MCF 10A (cell line): Measurements from ENCODE around the gene KRTAP10-9. TPM values are rescaled to one million over a fixed set of nuclear protein-coding genes. Genes with fewer than 3 reads are reported as not detected.

Experiments
- BruUV-seq: library from RNA; stranded (reverse); fragments of 400-500 nt; replicated peaks from 2 replicates; lab custom pipeline; 2021; lab: Mats Ljungman, UMichigan
- CTCF ChIA-PET: fragments of 300-600 bp; sonication (Branson Sonifier 250); formaldehyde crosslinking; extraction: SDS; loops from one replicate; lab custom pipeline; 2021; ENCODE audit warnings: antibody characterized with exemption, inconsistent platforms; lab: Yijun Ruan, JAX
- POLR2A ChIA-PET: fragments of 300-600, 350-650 bp; sonication (Branson Sonifier 250); formaldehyde crosslinking; extraction: SDS; loops from one replicate; lab custom pipeline; 2020; ENCODE audit warnings: antibody characterized with exemption, inconsistent platforms; lab: Yijun Ruan, JAX
- DNase-seq: peaks from one replicate; pipeline ENCODE4 v3.0.0-alpha.2; 2018; ENCODE audit not compliant: unreplicated experiment
- H3K27ac Mint-ChIP-seq: one replicate; pipeline ENCODE4 v1.8.0; 2022; ENCODE audit warnings: mild to moderate bottlenecking, low read depth, mixed read lengths; ENCODE audit not compliant: unreplicated experiment
- H3K27me3 Mint-ChIP-seq: one replicate; pipeline ENCODE4 v1.8.0; 2022; ENCODE audit warnings: mixed read lengths; ENCODE audit not compliant: insufficient read depth, unreplicated experiment
- H3K36me3 Mint-ChIP-seq: one replicate; pipeline ENCODE4 v1.8.0; 2022; ENCODE audit warnings: mild to moderate bottlenecking, moderate library complexity, mixed read lengths; ENCODE audit not compliant: insufficient read depth, unreplicated experiment
- H3K4me1 Mint-ChIP-seq: one replicate; pipeline ENCODE4 v1.8.0; 2022; ENCODE audit warnings: mixed read lengths; ENCODE audit not compliant: insufficient read depth, unreplicated experiment
- H3K4me3 Mint-ChIP-seq: one replicate; pipeline ENCODE4 v1.8.0; 2022; ENCODE audit warnings: mild to moderate bottlenecking, moderate library complexity, mixed read lengths; ENCODE audit not compliant: unreplicated experiment
- H3K9me3 Mint-ChIP-seq: one replicate; pipeline ENCODE4 v1.8.0; 2022; ENCODE audit warnings: mixed read lengths; ENCODE audit not compliant: unreplicated experiment
- intact Hi-C: fragments of 100-400 bp; cut with micrococcal nuclease; formaldehyde crosslinking; loops from 2 replicates; pipeline ENCODE4 v1.14.1; 2022
- total RNA-seq: library from RNA; stranded (reverse); gene quantifications from 2 replicates; pipeline ENCODE4 v1.2.3, GENCODE V29; 2022
- TF ChIP-seq, protein P1 (sequence below): fragments of 200-600 bp; IDR thresholded peaks from one replicate; pipeline ENCODE4 v1.8.0; 2022; ENCODE audit warnings: antibody characterized with exemption, mild to moderate bottlenecking; ENCODE audit not compliant: unreplicated experiment

KRTAP10-9 gene
- total RNA-seq, 1 experiment from 2014 or later, result not detected

- TF ChIP-seq, protein P1, sequence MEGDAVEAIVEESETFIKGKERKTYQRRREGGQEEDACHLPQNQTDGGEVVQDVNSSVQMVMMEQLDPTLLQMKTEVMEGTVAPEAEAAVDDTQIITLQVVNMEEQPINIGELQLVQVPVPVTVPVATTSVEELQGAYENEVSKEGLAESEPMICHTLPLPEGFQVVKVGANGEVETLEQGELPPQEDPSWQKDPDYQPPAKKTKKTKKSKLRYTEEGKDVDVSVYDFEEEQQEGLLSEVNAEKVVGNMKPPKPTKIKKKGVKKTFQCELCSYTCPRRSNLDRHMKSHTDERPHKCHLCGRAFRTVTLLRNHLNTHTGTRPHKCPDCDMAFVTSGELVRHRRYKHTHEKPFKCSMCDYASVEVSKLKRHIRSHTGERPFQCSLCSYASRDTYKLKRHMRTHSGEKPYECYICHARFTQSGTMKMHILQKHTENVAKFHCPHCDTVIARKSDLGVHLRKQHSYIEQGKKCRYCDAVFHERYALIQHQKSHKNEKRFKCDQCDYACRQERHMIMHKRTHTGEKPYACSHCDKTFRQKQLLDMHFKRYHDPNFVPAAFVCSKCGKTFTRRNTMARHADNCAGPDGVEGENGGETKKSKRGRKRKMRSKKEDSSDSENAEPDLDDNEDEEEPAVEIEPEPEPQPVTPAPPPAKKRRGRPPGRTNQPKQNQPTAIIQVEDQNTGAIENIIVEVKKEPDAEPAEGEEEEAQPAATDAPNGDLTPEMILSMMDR, result no peak
- Mint-ChIP-seq H3K4me3 (no peak overlapping the region), H3K27ac (no peak overlapping the region), H3K9me3 (peaks cover 14% of the 10 kb centered on the region), H3K36me3 (peaks cover 5% of the 10 kb centered on the region), H3K4me1 (peaks cover 6% of the 10 kb centered on the region), H3K27me3 (peaks cover 65% of the 10 kb centered on the region)
- POLR2A ChIA-PET, result no interaction called here
- intact Hi-C loops, result no loop called here
- CTCF ChIA-PET, result no interaction called here
- no peak for DNase-seq
- no TSS peak for BruUV-seq
These were observed 24.4 kb upstream of the KRTAP10-9 start for GRCh38 chr21:44602463-44602850.

- Mint-ChIP-seq H3K27me3 (peaks cover 65% of the 10 kb centered on the region), H3K27ac (no peak overlapping the region), H3K4me1 (no peaks in the 10 kb centered on the region), H3K4me3 (no peak overlapping the region), H3K9me3 (peaks cover 7% of the 10 kb centered on the region), H3K36me3 (peaks cover 5% of the 10 kb centered on the region)
- no TSS peak for BruUV-seq
- DNase-seq, result no peak
- CTCF ChIA-PET, result no interaction called here
- TF ChIP-seq, protein P1, result no peak
- POLR2A ChIA-PET, result no interaction called here
- intact Hi-C loops, result no loop called here
These were observed 23.6 kb upstream of the KRTAP10-9 start for GRCh38 chr21:44603109-44603875.

GRCh38 chr21:44603911-44604310 is 23.0 kb upstream of the KRTAP10-9 start:
- peaks cover 5% of the 10 kb centered on the region for H3K9me3 Mint-ChIP-seq
- DNase-seq, result no peak
- intact Hi-C loops, result no loop called here
- H3K27me3 Mint-ChIP-seq, result peaks cover 66% of the 10 kb centered on the region
- H3K27ac Mint-ChIP-seq, result no peak overlapping the region
- ChIA-PET POLR2A (no interaction called here), CTCF (no interaction called here)
- TF ChIP-seq, protein P1, result no peak
- BruUV-seq, result no TSS peak
- H3K4me3 Mint-ChIP-seq, result no peak overlapping the region
- peaks cover 5% of the 10 kb centered on the region for H3K36me3 Mint-ChIP-seq
- H3K4me1 Mint-ChIP-seq, result no peaks in the 10 kb centered on the region

- H3K9me3 Mint-ChIP-seq, result peaks cover 17% of the 10 kb centered on the region
- H3K27ac Mint-ChIP-seq, result no peak overlapping the region
- H3K4me1 Mint-ChIP-seq, result no peaks in the 10 kb centered on the region
- intact Hi-C loops, result no loop called here
- H3K27me3 Mint-ChIP-seq, result peaks cover 70% of the 10 kb centered on the region
- TF ChIP-seq, protein P1, result no peak
- ChIA-PET CTCF (no interaction called here), POLR2A (no interaction called here)
- BruUV-seq, result no TSS peak
- DNase-seq, result no peak
- H3K4me3 Mint-ChIP-seq, result no peak overlapping the region
- H3K36me3 Mint-ChIP-seq, result peaks cover 5% of the 10 kb centered on the region
These were observed 20.4 kb upstream of the KRTAP10-9 start for GRCh38 chr21:44606495-44606894.
